HTERT RPE-1 (cell line): ENCODE data around the gene CHST12.

ENCODE experiments used
- in situ Hi-C: fragments of 300-500 bp; cut with MboI; formaldehyde crosslinking; loops from 4 replicates; pipeline ENCODE4 v1.14.3; 2020; ENCODE audit warnings: low sequenced_read_pairs

Gene CHST12

DNA sequence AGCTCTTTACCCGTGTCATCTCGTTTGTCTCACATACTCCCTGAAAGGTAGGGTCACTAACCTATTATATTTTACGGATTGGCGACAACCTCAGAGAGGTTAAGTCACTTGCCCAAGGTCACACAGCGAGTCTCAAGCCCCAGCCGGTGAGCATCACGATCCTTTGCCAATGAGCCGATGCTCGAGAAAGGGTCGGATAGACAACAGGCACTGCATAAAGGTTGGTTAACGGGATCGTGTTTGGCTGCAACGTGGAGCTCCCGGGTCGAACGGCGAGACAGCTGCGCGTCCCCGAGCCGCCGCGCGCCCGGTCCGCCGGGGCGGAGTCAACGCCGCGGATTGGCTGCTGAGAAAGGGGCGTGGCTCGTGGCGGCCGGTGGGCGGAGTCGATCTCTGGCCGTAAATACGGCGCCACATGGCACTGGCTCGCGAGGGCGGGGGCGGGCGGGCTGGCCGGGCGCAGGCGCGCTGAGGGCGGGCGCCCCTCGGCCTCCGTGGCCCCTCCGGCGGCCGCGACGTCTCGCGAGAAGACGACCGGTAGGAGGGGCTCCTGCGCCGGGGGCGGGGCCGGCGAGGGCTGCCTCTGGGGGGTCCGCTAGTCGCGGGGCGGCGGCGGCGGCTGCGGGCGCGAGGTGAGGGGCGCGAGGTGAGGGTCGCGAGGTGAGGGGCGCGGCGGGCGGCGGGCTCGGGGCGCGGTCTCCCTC is at the start of gene CHST12:
Gene CHST12 (plus strand): TSS at position 598 of the 704 bp plus-strand sequence. CDS start 29,029 bp downstream, outside the sequence.
- in situ Hi-C loops = no loop called here

DNA sequence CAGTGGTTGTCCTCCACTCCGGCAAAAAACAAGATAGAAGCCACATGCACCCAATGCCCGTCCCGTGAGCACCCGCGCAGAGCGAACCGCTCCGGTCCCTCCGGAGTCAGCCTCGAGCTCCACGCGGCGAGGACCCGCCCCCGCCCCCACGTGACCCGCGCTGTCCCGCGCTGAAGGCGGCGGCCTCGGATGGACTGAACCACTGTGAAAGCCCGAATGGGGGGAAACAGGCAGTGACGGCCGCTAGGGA is 49.5 kb upstream of the CHST12 start:
- in situ Hi-C loops = no loop called here

DNA sequence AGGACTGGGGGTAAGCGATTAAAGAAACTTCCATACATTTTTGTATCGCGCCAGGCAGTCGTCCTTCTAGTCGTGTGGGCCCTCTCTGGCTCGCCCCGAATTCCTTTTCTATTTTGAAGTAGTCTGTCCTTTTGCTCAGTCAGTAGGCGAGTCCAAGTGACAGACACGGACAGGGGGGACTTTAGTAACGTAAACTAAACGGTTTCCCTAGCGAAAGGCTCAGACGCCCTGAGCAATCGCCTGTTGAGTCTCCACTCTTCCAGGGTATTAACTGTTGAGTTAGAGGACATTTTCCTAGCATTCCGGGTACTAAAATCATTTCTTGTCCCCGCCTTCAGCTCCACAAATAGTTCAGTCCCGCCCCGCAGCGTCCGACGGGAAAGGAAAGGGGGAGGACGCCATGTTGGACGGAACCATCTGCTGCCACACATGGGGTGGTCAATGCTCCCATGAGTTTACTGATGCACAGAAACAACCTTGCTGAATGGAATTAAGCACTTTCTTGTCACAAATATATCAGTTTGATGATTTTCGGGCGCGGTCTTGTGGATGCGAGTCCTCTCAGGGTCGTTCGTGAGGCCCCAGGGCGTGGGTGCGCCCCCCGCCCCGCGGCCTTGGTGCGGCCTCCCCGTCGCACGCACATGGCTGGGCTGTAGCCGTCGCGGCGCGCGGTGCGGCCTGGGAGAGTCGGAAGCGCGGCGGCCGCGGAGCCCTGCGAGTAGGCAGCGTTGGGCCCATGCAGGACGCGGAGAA is 49.0 kb upstream of the CHST12 start, which contains the start of gene EIF3B:
Gene EIF3B (plus strand): TSS at position 642 of the 753 bp plus-strand sequence. CDS start 95 bp downstream, at position 737.
- in situ Hi-C loops = no loop called here

DNA sequence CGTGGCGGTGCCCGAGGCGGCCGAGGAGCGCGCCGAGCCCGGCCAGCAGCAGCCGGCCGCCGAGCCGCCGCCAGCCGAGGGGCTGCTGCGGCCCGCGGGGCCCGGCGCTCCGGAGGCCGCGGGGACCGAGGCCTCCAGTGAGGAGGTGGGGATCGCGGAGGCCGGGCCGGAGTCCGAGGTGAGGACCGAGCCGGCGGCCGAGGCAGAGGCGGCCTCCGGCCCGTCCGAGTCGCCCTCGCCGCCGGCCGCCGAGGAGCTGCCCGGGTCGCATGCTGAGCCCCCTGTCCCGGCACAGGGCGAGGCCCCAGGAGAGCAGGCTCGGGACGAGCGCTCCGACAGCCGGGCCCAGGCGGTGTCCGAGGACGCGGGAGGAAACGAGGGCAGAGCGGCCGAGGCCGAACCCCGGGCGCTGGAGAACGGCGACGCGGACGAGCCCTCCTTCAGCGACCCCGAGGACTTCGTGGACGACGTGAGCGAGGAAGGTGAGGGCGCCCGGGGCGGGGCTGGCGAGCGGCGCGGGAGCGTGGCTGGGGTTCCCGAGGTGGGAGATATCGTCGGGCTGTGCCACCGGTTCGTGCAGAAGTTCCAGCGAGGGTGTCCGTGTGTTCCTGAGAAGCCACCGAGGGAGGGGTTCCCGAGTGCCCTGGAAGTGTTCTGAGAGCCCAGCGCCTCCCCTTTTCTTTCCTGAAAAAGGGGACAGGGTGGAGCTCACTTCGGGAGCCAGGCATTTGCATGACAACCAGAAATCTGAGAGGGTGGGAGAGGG is 48.3 kb upstream of the CHST12 start:
- in situ Hi-C loops = no loop called here

DNA sequence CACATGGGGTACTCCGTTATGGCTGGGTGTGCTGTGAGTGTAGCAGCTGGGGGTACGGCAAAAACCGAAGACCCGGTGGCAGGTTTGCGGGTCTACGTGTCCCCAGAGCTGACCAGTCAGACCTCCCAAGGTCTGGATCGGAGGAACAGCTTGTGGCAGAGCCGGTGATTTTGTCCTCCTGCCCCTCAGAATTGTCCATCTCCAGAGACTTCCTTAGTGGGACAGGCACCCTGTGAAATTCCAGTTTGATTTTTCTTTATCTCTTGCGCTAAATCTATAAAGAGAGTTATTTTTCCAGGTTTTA is 47.8 kb upstream of the CHST12 start:
- in situ Hi-C loops = no loop called here

DNA sequence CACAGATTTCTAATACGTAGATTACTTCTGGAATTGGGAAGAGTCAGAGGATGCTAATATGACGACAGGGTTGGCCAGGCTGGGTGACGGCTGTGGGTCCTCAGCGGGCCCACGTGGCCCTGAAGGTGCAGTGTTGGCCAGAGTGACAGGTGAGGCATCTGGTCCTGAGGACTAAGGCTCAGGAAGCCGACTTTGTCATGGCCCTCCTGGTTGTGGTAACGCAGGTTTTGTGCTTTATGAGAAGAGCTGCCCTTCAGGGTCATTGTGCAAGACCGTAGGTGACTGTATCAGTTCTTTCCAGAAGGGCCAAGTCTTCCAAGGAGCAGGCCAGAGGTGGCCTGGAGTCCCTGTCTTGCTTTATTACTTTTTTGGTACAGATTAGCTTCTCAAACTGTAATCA is 46.2 kb upstream of the CHST12 start:
- in situ Hi-C loops = no loop called here

DNA sequence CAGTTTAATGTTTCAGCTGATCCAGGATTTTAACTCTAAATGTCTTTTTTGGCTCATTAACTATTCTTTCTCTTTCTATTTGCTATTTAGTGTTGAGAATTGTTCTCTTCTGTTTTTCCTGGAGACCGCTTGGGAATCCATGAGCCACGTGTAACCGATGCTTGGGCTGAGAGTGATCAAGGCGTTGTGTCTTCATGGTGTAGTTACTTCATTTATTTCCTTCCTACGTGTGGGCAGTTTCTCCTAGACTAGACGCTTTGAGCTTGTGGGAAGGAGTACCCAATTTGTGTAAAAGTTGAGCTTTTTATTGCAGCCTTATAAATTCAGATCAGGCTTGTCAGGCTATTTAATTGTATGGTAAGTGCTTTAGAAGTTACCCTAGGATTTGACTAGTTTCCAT is 45.8 kb upstream of the CHST12 start:
- in situ Hi-C loops = no loop called here

DNA sequence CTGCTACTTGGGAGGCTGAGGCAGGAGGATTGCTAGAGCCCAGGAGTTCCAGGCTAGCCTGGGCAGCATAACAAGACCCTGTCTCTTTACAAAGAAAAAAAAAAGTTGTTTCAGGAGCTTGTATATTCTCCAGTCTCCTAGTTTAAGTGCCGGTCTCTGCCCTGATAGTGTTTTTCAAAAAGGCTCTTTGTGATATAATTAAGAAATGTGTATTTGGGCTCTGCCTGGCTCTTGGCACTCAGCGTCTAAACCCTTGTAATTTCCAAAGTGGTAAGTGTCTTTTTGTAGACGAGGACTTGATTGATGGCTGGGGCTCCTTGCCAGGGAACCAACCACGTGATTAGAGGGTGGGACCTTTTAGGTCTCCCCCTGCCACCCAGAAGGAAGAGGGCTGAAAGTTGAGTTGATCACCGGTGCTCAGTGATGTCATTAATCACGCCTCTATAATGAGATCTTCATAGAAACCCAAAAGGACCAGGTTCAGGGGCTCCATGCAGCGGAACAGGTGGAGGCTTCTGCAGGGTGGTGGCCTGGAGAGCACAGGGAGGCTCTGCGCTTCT is 44.4 kb upstream of the CHST12 start:
- in situ Hi-C loops = no loop called here

DNA sequence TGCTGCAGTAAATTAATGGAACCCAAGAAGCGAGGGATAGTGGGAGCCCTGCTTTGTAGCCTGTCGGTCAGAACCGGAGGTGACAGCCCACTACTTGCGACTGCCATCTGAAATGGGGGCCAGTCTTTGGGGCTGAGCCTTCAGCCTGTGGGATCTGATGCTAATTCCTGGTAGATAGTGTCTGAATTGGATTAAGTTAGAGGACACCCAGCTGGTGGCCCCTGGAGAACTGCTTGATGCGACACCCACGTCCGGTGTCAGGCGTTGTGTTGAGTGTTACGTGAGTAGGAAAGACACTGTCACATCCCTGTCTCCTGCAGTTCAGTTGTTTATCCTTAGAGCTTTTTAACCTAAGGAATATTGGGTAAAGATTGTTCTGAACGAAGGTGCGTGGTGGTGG is 43.8 kb upstream of the CHST12 start:
- in situ Hi-C loops = no loop called here

DNA sequence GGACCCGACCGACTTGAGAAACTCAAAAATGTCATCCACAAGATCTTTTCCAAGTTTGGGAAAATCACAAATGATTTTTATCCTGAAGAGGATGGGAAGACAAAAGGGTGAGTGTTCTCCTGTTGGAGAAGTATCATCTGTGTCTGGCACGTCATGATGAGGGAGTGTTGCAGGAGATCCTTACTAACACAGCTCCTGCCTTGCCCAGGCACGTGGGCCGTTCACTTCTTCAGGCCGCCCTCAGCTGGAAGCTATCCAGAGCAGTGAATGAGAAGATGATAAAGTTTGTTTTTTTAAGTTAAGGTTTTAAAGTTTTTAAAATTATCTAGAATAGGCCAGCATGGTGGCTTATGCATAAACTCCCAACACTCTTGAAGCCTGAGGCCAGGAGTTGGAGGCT is 42.6 kb upstream of the CHST12 start:
- in situ Hi-C loops = no loop called here

DNA sequence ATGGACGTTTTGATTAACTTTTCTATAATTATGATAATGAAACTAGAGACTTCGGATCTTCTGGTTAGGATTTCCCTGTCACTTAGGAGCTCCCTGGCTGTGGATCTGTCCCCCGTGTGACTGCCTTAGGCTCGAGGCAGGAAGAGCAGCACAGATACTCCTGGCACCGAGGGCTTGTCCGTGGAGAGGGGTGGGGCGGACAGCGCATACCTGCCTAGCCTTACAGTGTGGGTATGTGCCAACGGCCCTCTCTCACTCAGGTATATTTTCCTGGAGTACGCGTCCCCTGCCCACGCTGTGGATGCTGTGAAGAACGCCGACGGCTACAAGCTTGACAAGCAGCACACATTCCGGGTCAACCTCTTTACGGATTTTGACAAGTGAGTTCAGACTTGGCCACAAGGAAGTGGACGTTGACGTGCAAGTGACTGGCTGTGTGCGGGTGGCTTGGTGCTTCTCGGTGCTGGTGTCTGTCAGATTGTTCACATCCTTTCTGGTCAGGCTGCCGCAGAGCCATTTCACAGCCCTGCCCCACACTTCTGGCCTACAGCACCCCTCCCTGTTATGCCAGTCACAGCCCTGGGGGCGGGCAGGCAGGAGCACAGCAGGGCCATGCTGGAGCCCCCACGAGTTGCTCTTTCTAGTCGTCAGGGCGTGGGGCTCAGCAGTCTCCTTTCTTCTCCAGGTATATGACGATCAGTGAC is 40.9 kb upstream of the CHST12 start:
- in situ Hi-C loops = no loop called here

DNA sequence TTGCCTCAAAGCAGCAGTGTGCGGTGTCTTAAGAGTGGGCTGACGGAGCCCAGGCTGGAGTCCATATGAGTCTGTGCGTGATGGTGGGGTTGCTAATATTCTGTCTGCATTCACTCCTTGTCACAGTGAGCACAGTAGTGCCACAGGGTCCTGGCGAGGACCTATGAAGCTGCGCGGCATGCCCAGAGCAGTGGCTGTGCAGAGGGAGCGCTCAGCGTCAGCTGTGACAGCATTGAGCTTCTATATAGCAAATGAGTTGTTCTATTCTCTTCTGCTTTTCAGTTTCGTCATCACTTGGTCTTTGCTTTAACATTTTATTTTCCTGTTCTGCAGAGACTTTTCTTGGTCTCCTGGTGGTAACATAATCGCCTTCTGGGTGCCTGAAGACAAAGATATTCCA is 34.3 kb upstream of the CHST12 start:
- in situ Hi-C loops = no loop called here

DNA sequence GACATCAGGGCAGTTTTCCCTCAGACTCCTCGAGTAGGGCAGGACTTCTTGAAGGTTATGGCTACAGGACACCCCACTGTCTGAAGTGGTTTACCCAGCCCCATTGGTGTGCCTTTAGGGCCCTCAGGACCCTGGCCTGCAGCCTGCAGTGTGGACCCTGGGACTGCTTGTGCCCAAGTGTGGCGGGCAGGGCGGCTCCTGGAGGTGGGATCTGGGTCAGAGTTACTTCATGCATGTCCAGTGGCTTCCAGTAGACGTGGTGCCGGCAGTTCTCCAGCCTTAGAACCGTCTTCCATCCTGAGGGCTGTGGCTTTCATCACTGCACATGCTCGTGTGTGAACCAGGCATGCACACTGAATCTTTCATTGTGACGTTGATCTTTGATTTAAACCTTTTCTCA is 32.1 kb upstream of the CHST12 start:
- in situ Hi-C loops = no loop called here

DNA sequence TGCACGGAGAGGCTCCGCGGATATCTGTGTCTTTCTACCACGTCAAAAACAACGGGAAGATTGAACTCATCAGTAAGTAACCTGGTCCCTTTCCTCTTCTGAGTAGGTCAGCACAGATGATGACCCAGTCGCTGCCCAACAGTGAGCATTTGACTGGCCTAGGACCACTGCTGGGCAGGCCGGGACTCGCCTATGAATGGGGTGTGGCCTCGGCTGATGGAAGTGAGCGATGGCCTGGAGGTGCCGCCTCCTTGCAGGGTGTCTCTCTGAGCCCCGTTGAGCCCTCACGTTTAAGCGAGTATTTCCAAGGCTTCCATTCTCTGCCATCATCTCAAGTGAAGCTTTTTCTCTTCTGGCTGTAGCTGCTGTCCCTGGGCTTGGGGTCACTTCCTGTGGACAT is 30.7 kb upstream of the CHST12 start:
- in situ Hi-C loops = no loop called here

DNA sequence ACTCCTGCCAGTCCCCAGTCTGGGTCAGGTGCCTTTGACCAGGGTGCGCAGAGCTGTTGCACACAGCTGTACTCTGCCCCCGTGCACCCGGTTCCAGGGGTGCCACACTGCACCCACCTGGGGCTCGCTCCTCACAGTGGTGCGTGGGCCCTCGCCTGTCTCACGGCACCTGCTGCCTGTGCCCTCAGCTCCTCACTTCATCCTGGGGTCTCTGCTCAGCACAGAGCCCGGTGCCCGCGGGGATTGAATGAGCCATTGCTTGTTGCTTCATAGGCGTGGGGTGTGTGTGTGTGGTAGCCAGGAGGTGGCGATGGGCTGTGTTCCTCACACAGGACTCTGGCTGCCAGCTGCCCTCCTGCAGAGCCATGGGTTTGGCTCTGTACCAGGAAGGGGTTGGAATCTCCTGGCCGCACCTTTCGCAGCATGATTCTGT is 30.3 kb upstream of the CHST12 start:
- in situ Hi-C loops = no loop called here

DNA sequence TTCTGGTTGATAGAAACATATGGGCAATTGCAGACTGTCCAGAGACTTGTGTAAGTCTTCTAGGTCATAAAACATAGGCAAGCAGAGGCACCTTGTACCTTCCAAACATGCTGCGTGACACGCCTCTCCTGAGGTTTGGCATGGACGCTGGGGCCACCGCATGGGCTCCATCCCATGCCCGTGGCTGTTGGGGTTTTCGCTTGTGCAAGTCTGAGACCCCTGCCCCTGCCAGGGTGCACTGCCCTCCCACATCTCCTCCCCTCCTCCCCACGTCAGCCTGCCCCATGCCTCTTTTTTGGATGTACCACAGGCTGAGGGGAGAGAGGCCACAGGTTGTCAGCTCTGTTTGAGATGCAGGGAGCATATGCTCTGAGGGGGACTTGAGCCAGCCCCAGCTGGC is 29.8 kb upstream of the CHST12 start:
- in situ Hi-C loops = no loop called here

DNA sequence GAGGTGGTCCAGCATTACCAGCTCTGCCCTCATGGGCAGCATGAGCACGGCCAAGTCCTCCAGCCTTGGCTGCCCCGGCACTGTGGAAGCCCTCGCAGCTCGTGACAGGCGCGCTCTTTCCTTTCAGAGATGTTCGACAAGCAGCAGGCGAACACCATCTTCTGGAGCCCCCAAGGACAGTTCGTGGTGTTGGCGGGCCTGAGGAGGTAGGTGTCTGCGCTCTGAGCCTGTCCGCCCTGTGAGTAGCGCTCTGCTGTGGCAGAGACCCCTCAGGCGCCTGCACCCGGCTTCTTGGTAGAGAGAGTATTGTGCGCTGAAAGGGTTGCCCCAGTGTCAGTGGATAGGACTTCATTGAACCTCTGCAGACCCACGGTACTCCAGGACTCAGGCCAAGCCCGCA is 29.0 kb upstream of the CHST12 start:
- in situ Hi-C loops = no loop called here

DNA sequence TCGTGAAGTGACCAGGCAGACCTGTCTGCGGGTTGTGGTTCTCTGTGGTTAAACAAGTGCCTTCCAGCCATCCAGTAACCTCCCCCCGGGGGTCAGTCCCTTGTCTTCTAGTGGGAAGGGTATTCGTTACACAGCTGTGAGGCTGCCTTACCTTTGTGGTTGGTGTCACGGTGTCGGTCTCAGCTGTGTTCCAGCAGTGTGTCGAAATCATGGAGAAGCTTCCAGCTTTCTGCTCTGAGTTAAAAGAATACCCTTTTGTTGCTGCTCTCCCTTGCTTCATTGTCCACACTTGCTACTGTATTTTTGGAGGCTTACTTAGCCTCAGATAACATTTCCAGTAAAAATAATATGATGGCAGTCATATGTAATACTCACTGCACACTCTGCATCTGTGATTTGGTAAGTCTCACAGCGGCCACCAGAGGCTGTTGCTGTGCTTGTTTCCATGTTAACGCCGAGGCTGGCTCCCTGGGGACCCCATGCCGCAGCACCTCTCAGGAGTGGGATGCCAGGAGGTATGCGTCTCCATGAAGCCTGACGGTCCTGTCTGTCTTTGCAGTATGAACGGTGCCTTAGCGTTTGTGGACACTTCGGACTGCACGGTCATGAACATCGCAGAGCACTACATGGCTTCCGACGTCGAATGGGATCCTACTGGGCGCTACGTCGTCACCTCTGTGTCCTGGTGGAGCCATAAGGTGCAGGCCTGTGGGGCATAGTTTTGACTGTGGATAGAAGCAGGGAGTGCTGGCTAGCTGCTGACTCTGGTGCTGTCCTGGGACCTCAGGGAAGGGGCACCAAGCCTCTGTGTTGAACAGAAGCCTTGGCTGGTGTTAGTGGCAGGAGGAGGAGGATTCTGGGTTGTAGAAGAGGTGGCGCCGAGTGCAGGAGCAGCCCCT is 28.3 kb upstream of the CHST12 start:
- in situ Hi-C loops = no loop called here

DNA sequence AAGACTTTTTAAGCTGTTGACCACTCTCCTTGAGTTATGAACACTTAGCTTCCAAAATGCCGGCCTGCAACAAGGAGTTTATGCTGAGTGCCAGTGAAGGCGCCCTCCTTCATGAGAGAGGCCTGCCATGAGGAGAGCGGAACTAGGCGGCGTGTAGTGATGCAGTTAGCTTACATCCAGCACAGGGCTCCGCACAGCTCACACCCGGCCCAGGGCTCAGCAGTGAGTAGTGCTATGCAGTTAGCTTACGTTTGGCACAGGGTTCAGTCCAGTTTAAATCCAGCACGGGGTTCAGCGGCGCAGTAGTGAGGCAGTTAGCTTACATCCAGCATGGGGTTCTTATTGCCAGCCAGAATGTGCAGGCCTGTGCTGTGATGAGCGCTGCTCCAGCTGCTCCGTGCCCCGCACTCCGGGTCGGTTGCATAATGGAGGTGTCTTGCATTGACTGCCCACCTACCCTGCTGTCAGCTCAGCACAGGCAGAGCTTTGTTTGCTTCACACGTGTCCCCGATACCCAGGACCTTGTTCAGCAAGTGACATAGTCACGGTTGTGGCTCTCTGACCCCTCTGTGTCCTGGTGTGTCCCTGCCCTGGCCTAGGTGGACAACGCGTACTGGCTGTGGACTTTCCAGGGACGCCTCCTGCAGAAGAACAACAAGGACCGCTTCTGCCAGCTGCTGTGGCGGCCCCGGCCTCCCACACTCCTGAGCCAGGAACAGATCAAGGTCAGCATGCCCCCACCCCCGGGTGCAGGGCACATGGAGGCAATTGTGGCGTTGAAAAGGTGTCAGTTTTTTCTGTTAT is 26.9 kb upstream of the CHST12 start:
- in situ Hi-C loops = no loop called here
